SW 1271 (cell line): ENCODE measurements around the gene OPA1.

Source experiments
- DNase-seq, 2 experiments: peaks; one replicate each; lab custom pipeline; 2025; lab: John Stamatoyannopoulos, UW

OPA1 gene

GRCh38 chr3:193708270-193708669 lies 115.3 kb downstream of the OPA1 start:
- no peak for DNase-seq

GRCh38 chr3:193710286-193711165 lies 117.5 kb downstream of the OPA1 start:
- no peak for DNase-seq

GRCh38 chr3:193711166-193711485 lies 118.1 kb downstream of the OPA1 start:
- no peak for DNase-seq

GRCh38 chr3:193711523-193711963 lies 118.5 kb downstream of the OPA1 start:
- DNase-seq: no peak

GRCh38 chr3:193711964-193712598 lies 119.1 kb downstream of the OPA1 start:
- no peak for DNase-seq

- DNase-seq: no peak
Observed at GRCh38 chr3:193712938-193713337, 119.9 kb downstream of the OPA1 start.

- DNase-seq: no peak
Observed at GRCh38 chr3:193714523-193715137, 121.6 kb downstream of the OPA1 start.

GRCh38 chr3:193716150-193716549 lies 123.1 kb downstream of the OPA1 start:
- DNase-seq: no peak

- no peak for DNase-seq
Observed at GRCh38 chr3:193719735-193720134, 126.7 kb downstream of the OPA1 start.

GRCh38 chr3:193720169-193720568 lies 127.2 kb downstream of the OPA1 start:
- no peak for DNase-seq

GRCh38 chr3:193722566-193722965 lies 129.6 kb downstream of the OPA1 start:
- DNase-seq: no peak

- DNase-seq: no peak
Observed at GRCh38 chr3:193727089-193727488, 134.1 kb downstream of the OPA1 start.

GRCh38 chr3:193728429-193729087 lies 135.6 kb downstream of the OPA1 start:
- DNase-seq: no peak

GRCh38 chr3:193729088-193729465 lies 136.1 kb downstream of the OPA1 start:
- DNase-seq: no peak

- no peak for DNase-seq
Observed at GRCh38 chr3:193729601-193730000, 136.6 kb downstream of the OPA1 start.

GRCh38 chr3:193730511-193730910 lies 137.5 kb downstream of the OPA1 start:
- no peak for DNase-seq

- no peak for DNase-seq
Observed at GRCh38 chr3:193730976-193731375, 138.0 kb downstream of the OPA1 start.

- DNase-seq: no peak
Observed at GRCh38 chr3:193731656-193732055, 138.6 kb downstream of the OPA1 start.

GRCh38 chr3:193732391-193732790 lies 139.4 kb downstream of the OPA1 start:
- DNase-seq: no peak

- DNase-seq: no peak
Observed at GRCh38 chr3:193732827-193733226, 139.8 kb downstream of the OPA1 start.

- DNase-seq: no peak
Observed at GRCh38 chr3:193734737-193735366, 141.8 kb downstream of the OPA1 start.

- no peak for DNase-seq
Observed at GRCh38 chr3:193735850-193736249, 142.8 kb downstream of the OPA1 start.
